Ovary (tissue), 10 donors: ENCODE results near the gene OR2AK2. TPM values are rescaled to one million over a fixed set of nuclear protein-coding genes. Genes with fewer than 3 reads are reported as not detected.

Experiments
- DNase-seq, 5 donors: peaks; one replicate each; pipeline ENCODE4 v3.0.0-alpha.2; 2019 to 2020
- H3K27ac ChIP-seq, 2 donors: fragments of 200-600 bp; one replicate each; pipeline versions ENCODE4 v1.5.1 to v1.8.0; 2019 to 2022
- H3K27me3 ChIP-seq: fragments of 200-600 bp; one replicate; pipeline ENCODE4 v1.8.0; 2022
- H3K36me3 ChIP-seq: fragments of 200-600 bp; sonication (generic); one replicate; pipeline ENCODE4 v1.5.1; 2019
- H3K4me1 ChIP-seq: one replicate; pipeline ENCODE4 v1.8.1; 2013; ENCODE audit warnings: mild to moderate bottlenecking, moderate library complexity; ENCODE audit not compliant: insufficient read depth
- H3K4me3 ChIP-seq: fragments of 200-600 bp; sonication (generic); one replicate; pipeline ENCODE4 v1.5.1; 2017
- H3K9me3 ChIP-seq, 2 donors: fragments of 200-600 bp in 1 of 2; sonication (generic) in 1 of 2; one replicate each; pipeline versions ENCODE4 v1.5.1 to v1.8.1; 2013 to 2019; ENCODE audit warnings: mild to moderate bottlenecking in 1 of 2, moderate library complexity in 1 of 2
- EP300 ChIP-seq: sonication (generic); formaldehyde crosslinking; IDR thresholded peaks from one replicate; pipeline ENCODE4 v1.6.1; 2017; ENCODE audit warnings: antibody characterized with exemption
- POLR2A ChIP-seq: fragments of 450-650 bp; IDR thresholded peaks from one replicate; pipeline ENCODE4 v1.6.1; 2017; ENCODE audit warnings: antibody characterized with exemption, mild to moderate bottlenecking, moderate library complexity
- WGBS, 3 donors: extraction: QIAGEN DNeasy Blood & Tissue Kit in 1 of 3; methylation state at CpG; one replicate each; pipeline versions ENCODE4 v1.1.5 to v1.1.7; 2013 to 2017; 5-methylcytosine and 5-hydroxymethylcytosine counted together
- intact Hi-C, 4 donors: fragments of 100-400 bp; cut with DNase I; formaldehyde crosslinking; loops; one replicate each; pipeline versions ENCODE4 v1.11.0 to v1.15.1; 2022 to 2023
- long read RNA-seq, 3 donors: library from polyadenylated mRNA in 2 of 3; unstranded in 2 of 3; transcript quantifications; one replicate each; pipeline ENCODE4 v2.0.0 and lab custom pipeline, GENCODE V29; 2021 to 2026
- polyA plus RNA-seq, 2 donors: library from polyadenylated mRNA; stranded (reverse); fragments of 200-250 nt in 1 of 2; fragments of 350-450 nt in 1 of 2; fragmentation: Illumina TruSeq in 1 of 2; extraction: RNeasy Lipid Tissue Mini Kit (QIAGEN cat#74804) in 1 of 2; gene quantifications; one replicate each; pipeline ENCODE4 v1.2.3, GENCODE V29; 2013 to 2014
- total RNA-seq, 7 donors: library from RNA; depleted of rRNA in 2 of 7; stranded (reverse); fragments of >200 nt in 2 of 7; fragmentation: NEBNext Ultra II Directional in 3 of 7; extraction: Animal tissue kit (Norgen Biotek cat#: 25700) in 3 of 7; gene quantifications; one replicate each; pipeline versions ENCODE4 v1.1.0 to v1.2.4, GENCODE V29; 2016 to 2023
- TF ChIP-seq, protein P1 (sequence below), 3 donors: fragments of 450-650 bp in 2 of 3; fragments of 200-600 bp in 1 of 3; IDR thresholded peaks; one replicate each; pipeline versions ENCODE4 v1.5.1 to v1.8.0; 2016 to 2022; ENCODE audit warnings: antibody characterized with exemption in 3 of 3, mild to moderate bottlenecking in 1 of 3
- donor health status: DM: no; HTN: no; CAD: no; lungs with moderate emphysema.
- donor health status: DM: no; HTN: no; CAD: no.
- donor health status: Bipolar disorder and iron deficiency.
- donor health status: DM: yes; HTN: yes; CAD: no.
- donor health status: DM: no; HTN: no; CAD: no.
- donor health status: DM: yes; HTN: yes; CAD: no.

The OR2AK2 gene
- total RNA-seq (under 1 TPM in 2 of 7 donors, not detected in 5; 0.36 to 0.80 TPM), polyA plus RNA-seq (not detected)
- long read RNA-seq, donor 1, result 0 reads
- long read RNA-seq, donor 2, result 0 reads
- long read RNA-seq, donor 3, result 0 reads

- no peak for DNase-seq
- intact Hi-C loops, result no loop called here
- Histone ChIP-seq H3K27ac (no peak within 1 kb of the TSS), H3K4me1 (no peaks in the 10 kb centered on the region), H3K4me3 (no peak within 1 kb of the TSS), H3K9me3 (no peaks in the 10 kb centered on the region), H3K36me3 (no peaks in the 10 kb centered on the region), H3K27me3 (no peaks in the 10 kb centered on the region)
- WGBS, 3 donors, result 83 to 90% (median 85%) methylated on average over 2 of the region's 2 CpGs
- TF ChIP-seq EP300, result no peak
- TF ChIP-seq, protein P1, sequence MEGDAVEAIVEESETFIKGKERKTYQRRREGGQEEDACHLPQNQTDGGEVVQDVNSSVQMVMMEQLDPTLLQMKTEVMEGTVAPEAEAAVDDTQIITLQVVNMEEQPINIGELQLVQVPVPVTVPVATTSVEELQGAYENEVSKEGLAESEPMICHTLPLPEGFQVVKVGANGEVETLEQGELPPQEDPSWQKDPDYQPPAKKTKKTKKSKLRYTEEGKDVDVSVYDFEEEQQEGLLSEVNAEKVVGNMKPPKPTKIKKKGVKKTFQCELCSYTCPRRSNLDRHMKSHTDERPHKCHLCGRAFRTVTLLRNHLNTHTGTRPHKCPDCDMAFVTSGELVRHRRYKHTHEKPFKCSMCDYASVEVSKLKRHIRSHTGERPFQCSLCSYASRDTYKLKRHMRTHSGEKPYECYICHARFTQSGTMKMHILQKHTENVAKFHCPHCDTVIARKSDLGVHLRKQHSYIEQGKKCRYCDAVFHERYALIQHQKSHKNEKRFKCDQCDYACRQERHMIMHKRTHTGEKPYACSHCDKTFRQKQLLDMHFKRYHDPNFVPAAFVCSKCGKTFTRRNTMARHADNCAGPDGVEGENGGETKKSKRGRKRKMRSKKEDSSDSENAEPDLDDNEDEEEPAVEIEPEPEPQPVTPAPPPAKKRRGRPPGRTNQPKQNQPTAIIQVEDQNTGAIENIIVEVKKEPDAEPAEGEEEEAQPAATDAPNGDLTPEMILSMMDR (IDR thresholded peaks at IDR 0.05), result no peak
- no peak for TF ChIP-seq POLR2A
Observed at GRCh38 chr1:247964933-247965332, at the start of gene OR2AK2. Gene OR2AK2 (plus strand): TSS chr1:247965233. CDS start chr1:247965377, 144 bp downstream.

DNA sequence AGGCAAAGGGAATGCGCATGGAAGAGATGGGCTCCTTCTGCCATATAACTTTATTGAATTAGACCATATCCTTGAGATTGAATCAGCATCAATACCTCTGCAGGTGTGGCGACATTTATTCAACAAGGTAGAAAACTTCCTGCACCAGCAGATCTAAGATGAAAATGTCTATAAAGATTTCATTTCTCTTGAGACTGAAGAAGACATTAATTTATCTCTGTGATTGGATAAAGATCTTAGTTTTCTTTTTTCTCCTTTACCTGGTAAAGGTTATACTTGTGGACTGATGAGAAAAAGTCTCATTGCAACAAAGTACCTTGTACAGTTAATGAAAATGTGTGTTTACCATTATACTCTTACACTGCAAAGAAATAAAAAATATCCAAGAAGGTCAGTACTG lies 45.1 kb upstream of the OR2AK2 start, which contains the start of gene OR2T8:
Gene OR2T8 (plus strand): TSS at position 301 of the 400 bp plus-strand sequence. CDS start 766 bp downstream, outside the sequence.
- H3K9me3 ChIP-seq, result no peaks in the 10 kb centered on the region
- no peak within 1 kb of the TSS for H3K4me3 ChIP-seq
- intact Hi-C loops, result no loop called here
- TF ChIP-seq EP300, result no peak
- no peak for TF ChIP-seq POLR2A
- TF ChIP-seq, protein P1 (IDR thresholded peaks at IDR 0.05), result no peak
- no peaks in the 10 kb centered on the region for H3K36me3 ChIP-seq
- no peaks in the 10 kb centered on the region for H3K4me1 ChIP-seq
- DNase-seq, result no peak
- H3K27me3 ChIP-seq, result no peaks in the 10 kb centered on the region
- 62 to 89% (median 67%) methylated on average over 2 of the region's 2 CpGs for WGBS, 3 donors
- H3K27ac ChIP-seq, result no peak within 1 kb of the TSS

DNA sequence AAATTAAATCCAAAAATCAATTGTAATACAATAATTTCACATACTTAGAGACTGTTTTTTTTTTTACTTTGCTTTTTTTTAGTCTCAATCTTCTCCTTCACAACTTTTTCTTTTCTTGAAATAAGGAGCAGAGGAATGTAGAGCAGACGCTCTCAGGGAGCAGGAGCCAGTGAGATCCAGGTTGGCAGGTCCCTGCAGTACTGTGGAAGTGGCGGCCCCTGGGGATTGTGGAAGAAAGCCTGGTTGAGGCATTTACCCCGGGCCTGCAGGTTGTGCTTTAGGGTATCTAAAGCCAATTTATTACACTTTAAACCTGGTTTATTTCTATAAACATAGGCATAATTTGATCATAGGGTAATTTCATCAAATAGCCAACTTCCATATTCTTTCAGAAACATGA lies 41.1 kb upstream of the OR2AK2 start:
- WGBS, 3 donors, result 51 to 62% (median 54%) methylated on average over 3 of the region's 3 CpGs
- intact Hi-C loops, result no loop called here

DNA sequence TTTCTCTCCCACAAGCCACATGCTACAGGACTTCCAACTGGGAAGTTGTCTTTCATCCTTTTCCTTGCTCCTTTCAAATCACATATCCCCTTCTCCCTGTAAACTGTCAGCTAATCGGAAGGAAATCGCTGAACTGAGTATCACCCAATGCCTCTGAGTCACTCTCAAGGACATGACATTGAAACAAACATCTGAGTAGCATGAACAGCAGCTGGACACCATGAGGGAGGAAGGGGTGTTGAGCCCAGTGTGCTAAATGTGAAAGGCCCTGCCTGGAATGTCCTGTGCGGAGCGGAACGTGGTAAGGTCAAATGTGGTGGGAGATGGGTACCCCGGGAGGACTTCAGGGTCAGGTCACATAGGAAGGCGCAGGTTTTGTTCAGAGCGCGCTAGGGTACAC lies 40.2 kb upstream of the OR2AK2 start, which contains the start of gene OR2AJ1:
Gene OR2AJ1 (plus strand): TSS at position 22 of the 400 bp plus-strand sequence. CDS start 8,880 bp downstream, outside the sequence.
- WGBS, 3 donors, result 48 to 78% (median 57%) methylated on average over 9 of the region's 9 CpGs
- no peak for DNase-seq
- intact Hi-C loops, result no loop called here
- TF ChIP-seq POLR2A (no peak), EP300 (no peak)
- TF ChIP-seq, protein P1 (IDR thresholded peaks at IDR 0.05), result no peak
- Histone ChIP-seq H3K36me3 (no peaks in the 10 kb centered on the region), H3K4me1 (no peaks in the 10 kb centered on the region), H3K27ac (no peak within 1 kb of the TSS), H3K4me3 (no peak within 1 kb of the TSS), H3K9me3 (no peaks in the 10 kb centered on the region), H3K27me3 (no peaks in the 10 kb centered on the region)

More for the DNA sequence above, 41.1 kb upstream of the OR2AK2 start:
- Histone ChIP-seq H3K4me3 (no peak overlapping the region), H3K27ac (no peak overlapping the region), H3K27me3 (no peaks in the 10 kb centered on the region), H3K4me1 (no peaks in the 10 kb centered on the region), H3K36me3 (no peaks in the 10 kb centered on the region), H3K9me3 (no peaks in the 10 kb centered on the region)
- TF ChIP-seq EP300, result no peak
- TF ChIP-seq, protein P1 (IDR thresholded peaks at IDR 0.05), result no peak
- TF ChIP-seq POLR2A, result no peak
- DNase-seq, result no peak
